H1 (cell line): ENCODE data around the gene PASK. TPM values are rescaled to one million over a fixed set of nuclear protein-coding genes. Genes with fewer than 3 reads are reported as not detected.

Experiments
- CTCF ChIA-PET: fragments of 300-600 bp; sonication (Branson Sonifier 250); formaldehyde crosslinking; loops from one replicate; lab custom pipeline; 2021; ENCODE audit not compliant: partially characterized antibody; lab: Charles Lee
- POLR2A ChIA-PET: fragments of 300-600 bp; sonication (Branson Sonifier 250); formaldehyde crosslinking; loops from one replicate; lab custom pipeline; 2021; ENCODE audit warnings: inconsistent platforms; ENCODE audit not compliant: partially characterized antibody; lab: Charles Lee
- DNase-seq, 2 experiments: peaks; one replicate each; pipeline versions ENCODE4 v3.0.0 to v3.0.0-alpha.2; 2010 to 2022; ENCODE audit warnings: low spot score in 2 of 2, low read depth in 1 of 2, mixed read lengths in 1 of 2
- FAIRE-seq: peaks from 2 replicates; lab custom pipeline; 2011; peaks lifted over from hg19 to GRCh38; lab: Jason Lieb, UNC
- H2AFZ ChIP-seq: 2 replicates; pipeline ENCODE4 v1.8.1; 2012; ENCODE audit warnings: low read length, inconsistent platforms
- H2AK5ac ChIP-seq: 2 replicates; pipeline ENCODE4 v1.6.1; 2013; ENCODE audit warnings: low read depth, low read length
- H2BK120ac ChIP-seq: replicated peaks from 2 replicates; pipeline ENCODE3; 2013; ENCODE audit warnings: low read depth, low read length, inconsistent platforms
- H2BK12ac ChIP-seq: 2 replicates; pipeline ENCODE4 v1.6.1; 2013; ENCODE audit warnings: low read depth, low read length
- H2BK15ac ChIP-seq: 2 replicates; pipeline ENCODE4 v1.6.1; 2013; ENCODE audit warnings: low read length
- H2BK20ac ChIP-seq: 2 replicates; pipeline ENCODE4 v1.6.1; 2013; ENCODE audit warnings: low read length
- H2BK5ac ChIP-seq: 2 replicates; pipeline ENCODE4 v1.6.1; 2013; ENCODE audit warnings: low read depth, low read length
- H3K14ac ChIP-seq: 2 replicates; pipeline ENCODE4 v1.6.1; 2013; ENCODE audit warnings: inconsistent platforms; ENCODE audit not compliant: insufficient read length
- H3K18ac ChIP-seq: 2 replicates; pipeline ENCODE4 v1.6.1; 2013; ENCODE audit warnings: low read length; ENCODE audit errors: extremely low read depth
- H3K23ac ChIP-seq: 2 replicates; pipeline ENCODE4 v1.6.1; 2013; ENCODE audit warnings: inconsistent platforms; ENCODE audit not compliant: insufficient read length
- H3K23me2 ChIP-seq: 2 replicates; pipeline ENCODE4 v1.6.1; 2013; ENCODE audit warnings: low read depth, low read length
- H3K27ac ChIP-seq: 2 replicates; pipeline ENCODE4 v1.6.1; 2011; ENCODE audit warnings: low read depth, low read length, inconsistent platforms
- H3K27me3 ChIP-seq, 4 experiments: replicated peaks in 1 of 4; 1 replicate in 1 of 4; 2 replicates in 3 of 4; pipeline versions ENCODE4 v1.6.1 to v1.8.1; 2011 to 2013; ENCODE audit warnings: low read length in 3 of 4, mild to moderate bottlenecking in 3 of 4, inconsistent platforms in 2 of 4, mixed read lengths in 2 of 4, moderate library complexity in 1 of 4; ENCODE audit not compliant: control insufficient read depth in 3 of 4, insufficient read depth in 3 of 4; ENCODE audit errors: extremely low read depth in 1 of 4
- H3K36me3 ChIP-seq, 4 experiments: 2 replicates each; pipeline versions ENCODE4 v1.6.1 to v1.8.1; 2011 to 2013; ENCODE audit warnings: mild to moderate bottlenecking in 4 of 4, low read length in 3 of 4, moderate library complexity in 2 of 4, control low read depth in 1 of 4, inconsistent platforms in 1 of 4; ENCODE audit not compliant: insufficient read depth in 4 of 4, control insufficient read depth in 2 of 4
- H3K4ac ChIP-seq: replicated peaks from 2 replicates; pipeline ENCODE3; 2013; ENCODE audit warnings: low read length, low read depth, mixed read lengths, inconsistent platforms; ENCODE audit not compliant: insufficient read length
- H3K4me1 ChIP-seq, 4 experiments: replicated peaks in 1 of 4; 1 replicate in 1 of 4; 2 replicates in 3 of 4; pipeline versions ENCODE4 v1.6.1 to v1.8.1; 2011 to 2013; ENCODE audit warnings: low read length in 3 of 4, inconsistent platforms in 2 of 4, mixed read lengths in 1 of 4; ENCODE audit not compliant: insufficient read depth in 4 of 4, control insufficient read depth in 3 of 4
- H3K4me2 ChIP-seq, 2 experiments: 2 replicates each; pipeline versions ENCODE4 v1.6.1 to v1.8.1; 2011 to 2013; ENCODE audit warnings: low read depth in 2 of 2, low read length in 2 of 2, control low read depth in 1 of 2, inconsistent platforms in 1 of 2, mild to moderate bottlenecking in 1 of 2; ENCODE audit not compliant: insufficient read depth in 1 of 2
- H3K4me3 ChIP-seq, 4 experiments: fragments of 200-600, 300-600 bp in 1 of 4; sonication (generic), shearing (Covaris generic), sonication (Bioruptor Twin) in 1 of 4; 2 replicates each; pipeline versions ENCODE4 v1.5.1 to v1.8.1; 2011 to 2016; ENCODE audit warnings: low read length in 4 of 4, low read depth in 3 of 4, control low read depth in 2 of 4, inconsistent platforms in 2 of 4, mild to moderate bottlenecking in 2 of 4, mixed read lengths in 1 of 4, moderate library complexity in 1 of 4; ENCODE audit not compliant: insufficient read depth in 2 of 4; ENCODE audit errors: extremely low read depth in 1 of 4
- H3K56ac ChIP-seq: replicated peaks from 2 replicates; pipeline ENCODE3; 2013; ENCODE audit warnings: low read depth, mild to moderate bottlenecking, mixed read lengths, low read length, inconsistent platforms; ENCODE audit not compliant: insufficient read length
- H3K79me1 ChIP-seq: 2 replicates; pipeline ENCODE4 v1.6.1; 2013; ENCODE audit warnings: low read depth, low read length, control low read depth
- H3K79me2 ChIP-seq, 2 experiments: 2 replicates each; pipeline versions ENCODE4 v1.6.1 to v1.8.1; 2012 to 2013; ENCODE audit warnings: low read length in 2 of 2, mild to moderate bottlenecking in 2 of 2, inconsistent platforms in 1 of 2; ENCODE audit not compliant: insufficient read depth in 2 of 2, control insufficient read depth in 1 of 2
- H3K9ac ChIP-seq, 4 experiments: replicated peaks in 1 of 4; 1 replicate in 1 of 4; 2 replicates in 3 of 4; pipeline versions ENCODE4 v1.6.1 to v1.8.1; 2011 to 2013; ENCODE audit warnings: low read depth in 3 of 4, low read length in 3 of 4, control low read depth in 2 of 4, mild to moderate bottlenecking in 2 of 4, moderate library complexity in 2 of 4, inconsistent platforms in 1 of 4; ENCODE audit errors: extremely low read depth in 1 of 4
- H3K9me3 ChIP-seq, 2 experiments: 2 replicates each; pipeline versions ENCODE4 v1.6.1 to v1.8.1; 2012 to 2013; ENCODE audit warnings: mild to moderate bottlenecking in 2 of 2, moderate library complexity in 2 of 2, control low read depth in 1 of 2, inconsistent platforms in 1 of 2, low read depth in 1 of 2, low read length in 1 of 2, mixed read lengths in 1 of 2; ENCODE audit not compliant: insufficient read depth in 2 of 2
- H4K20me1 ChIP-seq, 2 experiments: replicated peaks in 1 of 2; 2 replicates each; pipeline versions ENCODE3 to v1.8.1; 2011 to 2013; ENCODE audit warnings: inconsistent platforms in 2 of 2, low read length in 2 of 2, mild to moderate bottlenecking in 1 of 2; ENCODE audit not compliant: insufficient read depth in 2 of 2, control insufficient read depth in 1 of 2
- H4K5ac ChIP-seq: 2 replicates; pipeline ENCODE4 v1.6.1; 2013; ENCODE audit warnings: low read length, low read depth, mixed read lengths, inconsistent platforms; ENCODE audit not compliant: insufficient read length
- H4K8ac ChIP-seq: 2 replicates; pipeline ENCODE4 v1.8.0; 2013; ENCODE audit warnings: mild to moderate bottlenecking, moderate library complexity, low read length, inconsistent platforms; ENCODE audit not compliant: insufficient read depth; ENCODE audit errors: extremely low read depth
- H4K91ac ChIP-seq: replicated peaks from 2 replicates; pipeline ENCODE3; 2013; ENCODE audit warnings: low read length, mixed read lengths, inconsistent platforms; ENCODE audit not compliant: insufficient read length
- RFX5 ChIP-seq: IDR thresholded peaks from 2 replicates; pipeline ENCODE4 v1.6.1; 2011; ENCODE audit warnings: low read depth, low read length, improper control_type of control experiment, borderline replicate concordance
- whole genome bisulfite sequencing, 2 experiments: shearing (Covaris generic) in 1 of 2; methylation state at CpG; one replicate each; pipeline versions ENCODE4 v1.1.6 to v1.1.7; 2013 to 2015; ENCODE audit warnings: low lambda C conversion rate in 2 of 2, mixed read lengths in 2 of 2, inconsistent platforms in 1 of 2, low coverage in 1 of 2, missing lambda C conversion rate in 1 of 2; ENCODE audit not compliant: insufficient replicate concordance in 2 of 2, insufficient coverage in 1 of 2, insufficient read length in 1 of 2; ENCODE audit errors: extremely low coverage in 1 of 2, missing lambda C conversion rate in 1 of 2; 5-methylcytosine and 5-hydroxymethylcytosine counted together
- polyA plus RNA-seq, 7 experiments: library from polyadenylated mRNA; depleted of rRNA in 3 of 7; stranded (reverse) in 5 of 7; unstranded in 2 of 7; fragments of >200 nt in 5 of 7; fragments of 200-250 nt in 2 of 7; gene quantifications; 1 replicate in 5 of 7; 2 replicates in 1 of 7; 4 replicates in 1 of 7; pipeline versions ENCODE4 v1.2.1 to v1.2.3, GENCODE V29; 2011 to 2013; ENCODE audit warnings: missing spikeins in 2 of 7, mixed read lengths in 2 of 7
- total RNA-seq: library from RNA; stranded (reverse); fragmentation: NEBNext Ultra II Directional; extraction: Animal tissue kit (Norgen Biotek cat#: 25700); gene quantifications from 2 replicates; pipeline ENCODE4 v1.2.1, GENCODE V29; 2021

PASK gene
- total and polyA plus RNA-seq, 2 of the 8 experiments (the other 6 are each of a cell fraction or from before 2014, with no cell fraction given) = 20.5 to 66.1 TPM

- Histone ChIP-seq H3K9me3 (no peaks in the 10 kb centered on the region), H3K79me1 (no peaks in the 10 kb centered on the region; the same call in 1 of the 2 replicates), H2BK15ac (no peak overlapping the region), H2AFZ (no peak overlapping the region), H2BK120ac (no peak overlapping the region), H3K4me1 (no peaks in the 10 kb centered on the region), H4K20me1 (peaks cover 0 to 3% of the 10 kb centered on the region in 2 experiments), H3K4me3 (no peak overlapping the region), H2BK12ac (no peak overlapping the region), H3K56ac (no peak overlapping the region), H2BK5ac (no peak overlapping the region), H2AK5ac (no peak overlapping the region), H3K9ac (no peak overlapping the region), H4K8ac (no peak overlapping the region), H4K5ac (no peak overlapping the region), H3K27ac (no peak overlapping the region), H3K4ac (no peak overlapping the region), H3K27me3 (no peaks in the 10 kb centered on the region), H2BK20ac (no peak overlapping the region), H3K4me2 (no peak overlapping the region), H3K14ac (no peak overlapping the region), H3K79me2 (no peaks in the 10 kb centered on the region), H3K23ac (no peak overlapping the region), H4K91ac (no peak overlapping the region), H3K18ac (no peak overlapping the region), H3K23me2 (no peaks in the 10 kb centered on the region), H3K36me3 (peaks cover 6 to 20% (median 15%) of the 10 kb centered on the region in 4 experiments; a peak in 6 of 8 replicates)
- no peak for TF ChIP-seq RFX5
- DNase-seq = no peak
- POLR2A ChIA-PET = no interaction called here
- WGBS, 2 experiments = 83% methylated on average over 12 of the region's 12 CpGs; no CpG with 5 or more reads in 1 of the 2 experiments
- FAIRE-seq = no peak
- CTCF ChIA-PET = interaction anchor here (1.2 kb wide), 1 partner anchor 51 kb away, joined by 4 read pairs; no protein-coding TSS in a partner anchor
Observed at GRCh38 chr2:241129086-241129871, 20.0 kb downstream of the PASK start.
